Mesendoderm (in vitro differentiated cells): ENCODE results near the gene UGT1A9.

Experiments
- DNase-seq: peaks from one replicate; pipeline ENCODE4 v3.0.0; 2013
- H2AK5ac ChIP-seq: 2 replicates; pipeline ENCODE4 v1.6.1; 2013; ENCODE audit warnings: low read length, inconsistent platforms
- H2BK120ac ChIP-seq: 2 replicates; pipeline ENCODE4 v1.6.1; 2013; ENCODE audit warnings: low read depth, mild to moderate bottlenecking, low read length, moderate library complexity, mixed read lengths
- H2BK15ac ChIP-seq: replicated peaks from 2 replicates; pipeline ENCODE4 v1.6.1; 2013; ENCODE audit warnings: low read depth, mild to moderate bottlenecking, moderate library complexity
- H2BK5ac ChIP-seq: 2 replicates; pipeline ENCODE4 v1.6.1; 2013; ENCODE audit warnings: low read length, inconsistent platforms
- H3K18ac ChIP-seq: 2 replicates; pipeline ENCODE4 v1.6.1; 2013; ENCODE audit warnings: mild to moderate bottlenecking, low read length, mixed read lengths
- H3K23ac ChIP-seq: one replicate; pipeline ENCODE4 v1.6.1; 2013; ENCODE audit warnings: low read length
- H3K27ac ChIP-seq: 2 replicates; pipeline ENCODE4 v1.5.1; 2013; ENCODE audit warnings: low read depth, mild to moderate bottlenecking, inconsistent platforms, low read length, moderate library complexity
- H3K27me3 ChIP-seq: 2 replicates; pipeline ENCODE4 v1.6.1; 2013; ENCODE audit warnings: low read length, control low read depth, mild to moderate bottlenecking, inconsistent platforms; ENCODE audit not compliant: insufficient read depth, poor library complexity
- H3K36me3 ChIP-seq: 2 replicates; pipeline ENCODE4 v1.6.1; 2013; ENCODE audit warnings: low read length, inconsistent platforms; ENCODE audit not compliant: control insufficient read depth, insufficient read depth
- H3K4ac ChIP-seq: one replicate; pipeline ENCODE4 v1.6.1; 2013; ENCODE audit warnings: low read depth, mild to moderate bottlenecking, low read length, moderate library complexity
- H3K4me1 ChIP-seq: 2 replicates; pipeline ENCODE4 v1.6.1; 2013; ENCODE audit warnings: low read depth, low read length, inconsistent platforms; ENCODE audit not compliant: control insufficient read depth
- H3K4me2 ChIP-seq: 2 replicates; pipeline ENCODE4 v1.6.1; 2013; ENCODE audit warnings: low read length
- H3K4me3 ChIP-seq: 2 replicates; pipeline ENCODE4 v1.5.1; 2013; ENCODE audit warnings: mild to moderate bottlenecking, low read length
- H3K56ac ChIP-seq: one replicate; pipeline ENCODE4 v1.6.1; 2013; ENCODE audit warnings: low read length
- H3K79me1 ChIP-seq: 2 replicates; pipeline ENCODE4 v1.6.1; 2013; ENCODE audit warnings: low read length, inconsistent platforms
- H3K79me2 ChIP-seq: 2 replicates; pipeline ENCODE4 v1.6.1; 2013; ENCODE audit warnings: mild to moderate bottlenecking, low read length; ENCODE audit not compliant: control insufficient read depth, insufficient read depth
- H3K9ac ChIP-seq: 2 replicates; pipeline ENCODE4 v1.6.1; 2013; ENCODE audit warnings: low read length, inconsistent platforms
- H4K5ac ChIP-seq: one replicate; pipeline ENCODE4 v1.6.1; 2013; ENCODE audit warnings: low read length
- H4K8ac ChIP-seq: one replicate; pipeline ENCODE4 v1.6.1; 2013; ENCODE audit warnings: low read depth, mild to moderate bottlenecking, control low read depth, low read length, moderate library complexity
- whole genome bisulfite sequencing: extraction: QIAGEN DNeasy Blood & Tissue Kit; methylation state at CpG from one replicate; pipeline ENCODE4 v1.1.7; 2013; ENCODE audit warnings: low lambda C conversion rate, missing lambda C conversion rate; ENCODE audit not compliant: insufficient coverage; ENCODE audit errors: extremely low coverage; 5-methylcytosine and 5-hydroxymethylcytosine counted together

Gene UGT1A9

GRCh38 chr2:233791883-233792329 is 120.2 kb downstream of the UGT1A9 start:
- Histone ChIP-seq H2AK5ac (no peak overlapping the region), H3K27me3 (no peaks in the 10 kb centered on the region), H2BK15ac (no peak overlapping the region), H4K5ac (no peak overlapping the region), H3K79me1 (no peaks in the 10 kb centered on the region), H3K23ac (no peak overlapping the region), H3K4me2 (no peak overlapping the region), H3K9ac (no peak overlapping the region), H3K36me3 (no peaks in the 10 kb centered on the region), H4K8ac (no peak overlapping the region), H3K56ac (no peak overlapping the region), H3K27ac (no peak overlapping the region), H3K4me3 (no peak overlapping the region), H2BK120ac (no peak overlapping the region), H3K4me1 (no peaks in the 10 kb centered on the region), H3K79me2 (no peaks in the 10 kb centered on the region), H2BK5ac (no peak overlapping the region), H3K18ac (no peak overlapping the region), H3K4ac (no peak overlapping the region)
- WGBS: no CpG with 5 or more reads among the region's 9 CpGs
- no peak for DNase-seq

- no peak overlapping the region for H3K4me2 ChIP-seq
- no peak overlapping the region for H2BK5ac ChIP-seq
- no peak overlapping the region for H2AK5ac ChIP-seq
- WGBS: no CpG with 5 or more reads among the region's 7 CpGs
- no peak overlapping the region for H2BK15ac ChIP-seq
- no peak overlapping the region for H4K5ac ChIP-seq
- H3K27ac ChIP-seq: no peak overlapping the region
- no peaks in the 10 kb centered on the region for H3K4me1 ChIP-seq
- no peak overlapping the region for H3K23ac ChIP-seq
- H3K27me3 ChIP-seq: no peaks in the 10 kb centered on the region
- H3K4me3 ChIP-seq: no peak overlapping the region
- no peaks in the 10 kb centered on the region for H3K79me1 ChIP-seq
- no peak overlapping the region for H3K9ac ChIP-seq
- no peak overlapping the region for H2BK120ac ChIP-seq
- H3K18ac ChIP-seq: no peak overlapping the region
- no peak for DNase-seq
- H3K79me2 ChIP-seq: no peaks in the 10 kb centered on the region
- no peak overlapping the region for H3K56ac ChIP-seq
- no peak overlapping the region for H4K8ac ChIP-seq
- H3K4ac ChIP-seq: no peak overlapping the region
- H3K36me3 ChIP-seq: no peaks in the 10 kb centered on the region
Observed at GRCh38 chr2:233792720-233793119, 121.0 kb downstream of the UGT1A9 start.

GRCh38 chr2:233793465-233794127 is 121.9 kb downstream of the UGT1A9 start:
- H3K4me2 ChIP-seq: no peak overlapping the region
- H3K56ac ChIP-seq: no peak overlapping the region
- no peak overlapping the region for H2BK15ac ChIP-seq
- no peak overlapping the region for H3K9ac ChIP-seq
- H3K79me1 ChIP-seq: no peaks in the 10 kb centered on the region
- H2BK120ac ChIP-seq: no peak overlapping the region
- no peak overlapping the region for H2AK5ac ChIP-seq
- no peaks in the 10 kb centered on the region for H3K4me1 ChIP-seq
- no peaks in the 10 kb centered on the region for H3K36me3 ChIP-seq
- H3K79me2 ChIP-seq: no peaks in the 10 kb centered on the region
- no peak overlapping the region for H2BK5ac ChIP-seq
- no peaks in the 10 kb centered on the region for H3K27me3 ChIP-seq
- no peak overlapping the region for H3K18ac ChIP-seq
- H3K4me3 ChIP-seq: no peak overlapping the region
- WGBS: no CpG with 5 or more reads among the region's 18 CpGs
- H4K8ac ChIP-seq: no peak overlapping the region
- peak overlapping the region; percentile 45 for H3K23ac ChIP-seq
- H3K4ac ChIP-seq: no peak overlapping the region
- H4K5ac ChIP-seq: no peak overlapping the region
- no peak for DNase-seq
- H3K27ac ChIP-seq: no peak overlapping the region

GRCh38 chr2:233794128-233794658 is 122.5 kb downstream of the UGT1A9 start:
- H3K4me1 ChIP-seq: no peaks in the 10 kb centered on the region
- H2AK5ac ChIP-seq: no peak overlapping the region
- no peak overlapping the region for H3K23ac ChIP-seq
- DNase-seq: no peak
- no peak overlapping the region for H2BK120ac ChIP-seq
- H2BK15ac ChIP-seq: no peak overlapping the region
- no peak overlapping the region for H4K5ac ChIP-seq
- no peak overlapping the region for H3K18ac ChIP-seq
- H3K4ac ChIP-seq: no peak overlapping the region
- no peaks in the 10 kb centered on the region for H3K79me2 ChIP-seq
- no peak overlapping the region for H3K9ac ChIP-seq
- no peak overlapping the region for H3K56ac ChIP-seq
- H2BK5ac ChIP-seq: no peak overlapping the region
- no peaks in the 10 kb centered on the region for H3K79me1 ChIP-seq
- H3K27me3 ChIP-seq: no peaks in the 10 kb centered on the region
- H4K8ac ChIP-seq: no peak overlapping the region
- no peak overlapping the region for H3K4me3 ChIP-seq
- no peaks in the 10 kb centered on the region for H3K36me3 ChIP-seq
- no peak overlapping the region for H3K27ac ChIP-seq
- no peak overlapping the region for H3K4me2 ChIP-seq
- no CpG with 5 or more reads among the region's 17 CpGs for WGBS

GRCh38 chr2:233795735-233796171 is 124.1 kb downstream of the UGT1A9 start:
- Histone ChIP-seq H3K79me2 (no peaks in the 10 kb centered on the region), H2BK5ac (no peak overlapping the region), H2AK5ac (no peak overlapping the region), H2BK120ac (no peak overlapping the region), H3K4me3 (no peak overlapping the region), H3K27ac (no peak overlapping the region), H3K36me3 (no peaks in the 10 kb centered on the region), H4K8ac (no peak overlapping the region), H3K56ac (no peak overlapping the region), H2BK15ac (no peak overlapping the region), H3K9ac (no peak overlapping the region), H4K5ac (no peak overlapping the region), H3K4me2 (no peak overlapping the region), H3K4me1 (no peaks in the 10 kb centered on the region), H3K23ac (no peak overlapping the region), H3K79me1 (no peaks in the 10 kb centered on the region), H3K4ac (no peak overlapping the region), H3K27me3 (no peaks in the 10 kb centered on the region), H3K18ac (no peak overlapping the region)
- no CpG with 5 or more reads among the region's 13 CpGs for WGBS
- DNase-seq: no peak

GRCh38 chr2:233796254-233796653 is 124.6 kb downstream of the UGT1A9 start:
- Histone ChIP-seq H4K8ac (no peak overlapping the region), H3K4me3 (no peak overlapping the region), H3K56ac (no peak overlapping the region), H3K9ac (no peak overlapping the region), H3K18ac (no peak overlapping the region), H3K4me1 (no peaks in the 10 kb centered on the region), H3K36me3 (no peaks in the 10 kb centered on the region), H2AK5ac (no peak overlapping the region), H3K79me2 (no peaks in the 10 kb centered on the region), H4K5ac (no peak overlapping the region), H2BK5ac (no peak overlapping the region), H3K27me3 (no peaks in the 10 kb centered on the region), H2BK15ac (no peak overlapping the region), H3K27ac (no peak overlapping the region), H3K23ac (no peak overlapping the region), H3K79me1 (no peaks in the 10 kb centered on the region), H2BK120ac (no peak overlapping the region), H3K4me2 (no peak overlapping the region), H3K4ac (no peak overlapping the region)
- no CpG with 5 or more reads among the region's 9 CpGs for WGBS
- no peak for DNase-seq
